GF-D8 (cell line): Measurements from ENCODE around the gene ARHGEF1.
"Not testable (repeated sequence)": the region's sequence is repeated elsewhere in the genome, so short reads cannot be mapped to it uniquely, and the experiment has no call there.

Source experiments
- DNase-seq: peaks from one replicate; lab custom pipeline; 2025; lab: John Stamatoyannopoulos, UW

Gene ARHGEF1

GRCh38 chr19:41905273-41906002 is 22.5 kb downstream of the ARHGEF1 start:
- no peak for DNase-seq

- no peak for DNase-seq
Measured at GRCh38 chr19:41906271-41906670, 23.3 kb downstream of the ARHGEF1 start.

GRCh38 chr19:41906916-41907680 is 24.1 kb downstream of the ARHGEF1 start:
- no peak for DNase-seq

DNA sequence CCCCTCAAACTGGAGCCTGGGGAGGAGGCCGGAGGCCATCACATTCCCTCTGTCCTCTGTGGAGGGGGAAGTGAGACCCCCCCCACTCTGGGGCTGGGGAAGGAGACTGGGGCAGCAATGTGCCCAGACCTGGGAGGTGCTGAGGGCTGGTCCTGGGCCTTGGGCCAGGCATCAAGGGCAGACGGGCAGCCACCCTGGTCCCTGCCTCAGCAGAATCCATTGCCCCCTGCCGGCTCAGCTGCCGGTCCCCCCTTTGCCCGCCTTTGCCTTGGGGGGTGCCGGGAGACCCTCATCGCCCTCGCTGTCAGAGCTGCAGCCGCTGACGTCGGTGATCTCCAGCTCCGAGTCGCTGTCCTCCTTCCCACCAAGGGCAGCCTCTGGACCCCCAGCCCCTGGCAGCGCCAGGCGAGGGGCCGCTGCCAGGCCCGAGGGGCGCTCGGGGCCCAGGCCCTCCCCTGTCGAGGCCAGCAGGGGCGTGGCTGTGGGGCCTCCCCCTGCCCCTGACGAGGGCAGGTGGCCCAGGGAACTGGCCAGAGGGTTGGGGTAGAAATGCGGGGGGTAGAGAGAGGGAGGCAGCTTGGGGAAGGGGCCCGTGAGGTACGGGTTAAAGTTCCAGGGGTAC is 25.1 kb downstream of the ARHGEF1 start:
- DNase-seq = no peak

DNA sequence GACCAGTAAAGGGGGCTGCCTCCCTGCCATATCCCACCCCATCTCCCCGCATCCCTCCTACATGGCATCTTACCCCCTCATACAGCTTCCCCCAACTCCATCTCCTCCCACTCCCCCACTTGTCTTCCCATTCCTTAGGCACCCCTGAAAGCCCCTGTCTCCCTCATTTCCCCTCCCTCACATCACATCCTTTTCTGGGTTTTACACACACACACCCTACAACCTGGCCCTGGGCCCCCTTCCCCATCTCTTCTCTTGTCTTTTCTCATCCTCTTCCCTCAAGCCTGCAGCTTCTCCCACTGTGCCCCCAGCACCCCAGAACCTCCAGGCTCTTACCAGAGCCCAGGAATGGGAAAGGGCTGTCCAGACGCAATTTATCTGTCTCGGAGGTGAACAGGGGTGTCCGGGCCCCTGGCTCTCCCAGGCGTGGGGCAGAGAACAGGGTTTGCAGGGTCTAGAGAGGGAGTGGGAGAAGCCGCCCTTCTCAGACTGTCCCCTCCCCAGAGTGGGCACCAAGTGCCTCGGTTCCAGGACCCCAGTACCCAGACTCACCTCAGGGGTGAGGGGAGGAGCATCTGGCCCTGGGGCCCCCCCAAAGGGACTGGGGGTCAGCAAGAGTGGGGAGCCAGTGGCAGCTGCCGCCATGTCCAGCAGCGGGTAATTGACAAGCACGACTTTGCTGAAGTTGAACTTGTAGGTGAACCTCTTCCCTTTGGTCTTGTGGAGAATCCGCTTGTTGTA is 25.9 kb downstream of the ARHGEF1 start:
- no peak for DNase-seq

GRCh38 chr19:41909706-41910105 is 26.7 kb downstream of the ARHGEF1 start:
- no peak for DNase-seq

DNA sequence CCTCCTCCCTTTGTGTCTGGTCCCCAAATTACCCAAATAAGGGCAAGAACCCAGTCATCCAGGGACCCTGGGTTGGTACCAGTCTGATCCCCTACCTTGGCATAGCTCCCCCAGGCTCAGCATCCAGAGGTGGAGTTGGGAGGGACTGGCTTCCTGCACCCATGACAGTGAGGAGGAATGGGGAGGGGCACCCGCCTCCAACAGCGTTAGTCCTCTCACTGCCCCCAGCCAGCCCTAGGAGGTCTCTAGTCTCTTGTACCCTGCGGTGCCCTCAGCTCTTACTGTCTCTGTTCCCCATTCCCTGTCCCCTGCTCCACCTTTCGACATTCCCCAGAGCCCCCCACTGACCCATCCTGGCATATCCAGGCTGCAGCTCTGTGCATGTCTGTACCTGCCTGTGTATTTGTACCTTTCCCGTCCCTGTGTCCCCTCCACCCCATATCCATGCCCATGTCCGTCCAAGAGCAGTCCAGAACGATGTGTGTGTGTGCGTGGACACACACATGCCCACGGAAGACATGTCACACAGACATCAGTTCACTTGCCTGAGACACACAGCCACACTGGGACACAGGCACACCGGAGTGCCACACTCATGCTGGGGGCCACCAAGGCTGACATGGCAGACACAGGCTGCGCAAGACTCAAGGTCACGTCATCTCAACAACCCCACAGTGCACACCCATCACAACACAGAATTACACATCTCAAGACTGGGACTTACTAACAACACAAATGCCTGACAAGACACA is 27.4 kb downstream of the ARHGEF1 start:
- no peak for DNase-seq

DNA sequence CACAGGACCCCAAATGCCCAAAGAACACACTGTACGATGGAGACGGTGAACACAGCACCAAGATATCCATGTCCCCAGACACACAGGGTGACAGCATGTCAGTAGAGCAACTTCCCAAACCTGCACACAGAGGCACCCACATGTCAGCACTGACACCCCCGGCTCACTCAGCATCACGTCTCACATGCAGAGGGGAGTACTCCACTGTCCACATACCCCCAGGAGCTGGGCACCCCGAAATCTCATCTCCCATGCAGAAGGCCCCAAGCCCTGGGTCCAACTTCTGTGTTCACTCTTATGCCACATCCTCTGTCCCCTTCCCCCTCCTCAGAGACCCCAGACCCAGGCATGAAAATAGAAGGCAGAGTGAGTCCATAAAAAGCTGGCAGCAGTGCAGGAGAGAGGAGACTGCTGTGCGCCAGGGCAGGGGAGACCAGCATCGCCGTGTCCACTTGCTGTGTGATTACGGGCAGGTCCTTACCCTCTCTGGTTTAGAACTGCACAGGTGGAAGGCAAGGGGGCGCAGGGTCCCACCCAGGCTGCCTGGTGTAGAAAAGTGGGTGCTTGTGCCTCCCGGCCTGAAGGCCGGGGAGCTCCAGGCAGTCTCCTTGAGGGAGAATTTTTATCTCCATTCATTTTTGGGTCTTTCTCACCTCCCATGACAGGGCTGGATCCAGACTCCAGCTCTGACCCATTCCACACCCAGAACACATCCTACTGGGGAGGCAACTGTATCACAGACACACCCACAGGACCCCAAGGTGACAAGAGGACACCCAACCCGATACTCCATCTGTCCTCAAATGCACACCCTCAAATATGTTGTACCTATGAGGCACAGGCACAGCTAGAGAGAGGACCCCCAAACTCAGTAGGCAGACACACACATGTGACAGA is 28.3 kb downstream of the ARHGEF1 start:
- no peak for DNase-seq

DNA sequence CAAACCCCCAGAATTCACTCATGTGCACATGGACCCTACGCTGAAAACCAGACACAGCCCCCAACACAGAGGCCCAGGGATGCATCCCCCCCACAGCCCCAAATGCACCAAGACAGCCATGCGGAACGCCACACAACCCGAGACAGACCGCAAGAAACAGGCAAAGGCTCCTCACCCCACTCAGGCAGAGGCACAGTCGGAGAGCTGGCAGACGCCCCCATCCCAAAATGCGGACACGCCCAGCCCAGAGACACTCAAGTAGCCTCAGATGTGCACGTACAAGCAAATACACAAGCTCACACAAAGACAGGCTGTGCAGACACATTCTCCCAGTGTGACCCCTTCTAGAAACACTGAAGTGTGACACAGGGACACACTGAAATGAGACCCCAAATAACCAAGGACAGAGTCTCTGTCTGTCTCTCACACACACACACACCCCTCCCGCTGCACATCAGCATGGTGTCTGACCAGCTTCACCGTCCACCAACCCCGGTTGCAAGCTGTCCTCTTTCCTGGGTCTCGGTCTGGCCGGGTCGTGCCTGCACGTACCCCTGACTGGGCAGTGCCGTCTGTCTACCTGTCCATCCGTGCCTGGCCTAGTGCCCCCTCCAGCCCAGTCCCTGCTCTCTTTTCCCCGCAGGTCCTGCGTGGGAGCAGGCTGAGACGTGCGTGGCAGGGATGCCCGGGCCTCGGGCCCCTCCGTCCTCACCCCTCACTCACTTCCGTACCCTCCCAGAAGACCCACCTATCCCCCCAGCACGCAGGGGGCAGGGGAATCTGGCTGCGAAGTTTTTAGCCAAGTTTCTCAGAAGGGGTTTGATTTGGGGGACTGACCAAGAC is 29.1 kb downstream of the ARHGEF1 start:
- no peak for DNase-seq

DNA sequence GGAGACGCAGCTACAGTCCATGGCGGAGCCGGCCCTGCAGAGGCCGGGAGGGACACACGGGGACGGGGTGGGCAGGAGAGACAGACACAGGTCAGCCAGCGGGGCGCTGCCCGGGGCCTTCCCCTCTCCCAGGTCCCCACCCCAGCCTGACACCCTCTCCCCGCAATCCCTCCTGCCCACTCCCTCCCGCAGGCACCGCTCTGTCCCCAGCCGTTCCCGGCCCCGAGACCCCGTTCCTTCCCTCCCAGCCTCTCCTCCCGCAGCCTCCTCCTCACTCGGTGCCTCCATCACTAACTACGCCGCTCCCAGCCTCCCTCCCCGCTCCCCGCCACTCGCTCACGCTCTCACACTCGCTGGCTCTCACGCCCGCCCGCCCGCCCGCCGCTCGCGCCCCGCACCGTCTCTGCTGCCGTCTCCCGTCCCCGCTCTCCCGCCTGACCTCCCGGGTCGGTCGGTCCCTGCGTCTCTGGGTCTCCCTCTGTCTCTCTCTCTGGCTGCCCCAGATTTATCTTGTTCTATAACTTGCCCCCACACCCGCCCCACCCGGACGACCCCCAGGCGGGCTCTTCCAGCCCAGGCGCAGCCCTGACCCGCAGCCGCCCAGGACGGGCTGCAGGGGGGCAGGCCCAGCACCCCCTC is 30.0 kb downstream of the ARHGEF1 start:
- no peak for DNase-seq

- no peak for DNase-seq
Measured at GRCh38 chr19:41913538-41914423, 30.8 kb downstream of the ARHGEF1 start.

DNA sequence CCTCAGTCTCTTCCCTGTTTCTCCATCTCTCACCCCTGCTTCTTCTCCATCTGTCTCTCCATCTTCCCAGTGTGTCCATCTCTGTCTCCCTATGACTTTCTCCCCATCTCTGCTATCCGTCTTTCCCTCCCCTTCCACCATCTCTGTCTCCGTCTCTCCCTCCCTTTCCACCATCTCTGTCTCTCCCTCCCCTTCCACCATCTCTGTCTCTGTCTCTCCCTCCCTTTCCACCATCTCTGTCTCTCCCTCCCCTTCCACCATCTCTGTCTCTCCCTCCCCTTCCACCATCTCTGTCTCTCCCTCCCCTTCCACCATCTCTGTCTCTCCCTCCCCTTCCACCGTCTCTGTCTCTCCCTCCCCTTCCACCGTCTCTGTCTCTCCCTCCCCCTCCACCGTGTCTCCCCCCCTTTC is 31.4 kb downstream of the ARHGEF1 start:
- DNase-seq = not testable (repeated sequence)

GRCh38 chr19:41915021-41915775 is 32.2 kb downstream of the ARHGEF1 start:
- no peak for DNase-seq

DNA sequence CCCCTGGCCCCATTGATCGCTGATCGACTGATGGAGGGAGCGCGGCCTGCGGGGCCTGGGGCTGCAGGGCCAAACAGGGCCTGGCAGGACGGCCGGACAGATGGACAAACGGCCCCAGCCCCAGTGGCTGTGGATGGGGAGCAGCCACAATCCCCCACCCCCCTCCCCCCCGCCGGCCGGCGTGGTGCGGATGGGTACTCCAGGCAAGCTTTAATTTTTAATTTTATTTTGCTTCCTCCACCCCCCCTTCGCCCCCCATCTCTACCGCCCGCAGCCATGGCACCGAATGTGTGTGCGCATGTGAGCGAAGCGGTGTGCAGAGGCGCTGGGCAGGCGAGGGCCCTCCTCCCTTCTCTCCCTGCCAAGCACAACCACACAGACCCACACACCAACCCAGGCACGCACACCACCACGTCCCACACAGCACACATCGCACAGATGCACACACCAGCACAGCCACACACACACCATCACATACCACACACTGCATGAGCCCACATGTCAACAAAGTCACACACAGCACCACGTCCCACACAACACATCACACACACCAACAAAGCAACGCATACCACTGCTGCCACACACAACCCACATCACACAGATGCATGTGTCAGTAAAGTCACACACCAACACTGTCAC is 32.9 kb downstream of the ARHGEF1 start:
- no peak for DNase-seq

DNA sequence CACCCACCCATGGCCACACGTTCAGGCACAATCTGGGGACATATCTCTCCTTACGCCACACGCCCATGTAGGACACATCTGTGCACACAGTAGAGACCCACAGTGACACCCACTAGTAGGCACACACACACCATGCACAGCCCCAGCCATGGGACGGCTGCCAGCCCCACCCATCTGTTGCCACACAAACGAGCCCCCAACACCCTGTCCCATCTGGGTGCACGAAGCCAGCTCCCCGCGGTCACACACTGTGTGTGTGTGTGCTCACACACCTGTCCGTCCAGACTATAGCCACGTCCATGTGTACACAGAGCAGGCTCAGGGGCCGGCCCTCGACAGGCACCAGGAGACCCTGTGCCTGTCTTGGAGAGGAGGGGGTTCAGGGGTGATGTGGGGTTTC is 34.7 kb downstream of the ARHGEF1 start:
- DNase-seq = no peak

GRCh38 chr19:41918095-41918494 is 35.1 kb downstream of the ARHGEF1 start:
- no peak for DNase-seq
